GM12878 (cell line): ENCODE measurements around the gene FAM181B. TPM values are rescaled to one million over a fixed set of nuclear protein-coding genes. Genes with fewer than 3 reads are reported as not detected.
"Not testable (repeated sequence)": the region's sequence is repeated elsewhere in the genome, so short reads cannot be mapped to it uniquely, and the experiment has no call there.

Source experiments
- ATAC-seq: fragments of 200-7000 bp; cut with Tn5 transposase; 3 replicates; pipeline ENCODE4 v1.9.1; 2020; ENCODE audit warnings: mild to moderate bottlenecking, moderate library complexity
- BruUV-seq: library from RNA; stranded (reverse); fragments of 400-500 nt; replicated peaks from 2 replicates; lab custom pipeline; 2021; lab: Mats Ljungman, UMichigan
- CTCF ChIA-PET: fragments of 300-600 bp; sonication (Branson Sonifier 250); formaldehyde crosslinking; extraction: SDS; loops from one replicate; lab custom pipeline; 2021; ENCODE audit warnings: inconsistent platforms; lab: Yijun Ruan, JAX
- POLR2A ChIA-PET: fragments of 350-600 bp; formaldehyde crosslinking; extraction: SDS; loops from one replicate; lab custom pipeline; 2021; ENCODE audit warnings: inconsistent platforms; lab: Charles Lee
- RAD21 ChIA-PET: fragments of 300-600 bp; sonication (Branson Sonifier 250); formaldehyde crosslinking; loops from one replicate; lab custom pipeline; 2023; ENCODE audit warnings: antibody characterized with exemption; ENCODE audit not compliant: unreplicated experiment; lab: Charles Lee
- SMC1A ChIA-PET: fragments of 300-600 bp; sonication (Branson Sonifier 250); formaldehyde crosslinking; loops from one replicate; lab custom pipeline; 2023; ENCODE audit not compliant: unreplicated experiment, uncharacterized antibody; lab: Charles Lee
- DNase-seq: peaks from one replicate; pipeline ENCODE4 v3.0.0-alpha.2; 2011; ENCODE audit warnings: low read depth, low spot score
- FAIRE-seq: peaks from 3 replicates; lab custom pipeline; 2011; peaks lifted over from hg19 to GRCh38; lab: Jason Lieb, UNC
- H2AFZ ChIP-seq: 2 replicates; pipeline ENCODE4 v1.6.0; 2011; ENCODE audit warnings: low read depth, low read length, control low read depth; ENCODE audit not compliant: control insufficient read depth
- H3K27ac ChIP-seq: 2 replicates; pipeline ENCODE4 v1.5.1; 2011; ENCODE audit warnings: control low read depth; ENCODE audit not compliant: control insufficient read depth, insufficient read depth
- H3K27me3 ChIP-seq, 2 experiments: replicated peaks in 1 of 2; 2 replicates each; pipeline versions ENCODE4 v1.6.0 to v1.6.1; 2011; ENCODE audit warnings: low read length in 1 of 2; ENCODE audit not compliant: control insufficient read depth in 2 of 2, insufficient read depth in 2 of 2
- H3K36me3 ChIP-seq, 2 experiments: 2 replicates each; pipeline ENCODE4 v1.5.1; 2011; ENCODE audit warnings: low read length in 1 of 2; ENCODE audit not compliant: control insufficient read depth in 2 of 2, insufficient read depth in 2 of 2
- H3K4me1 ChIP-seq: 2 replicates; pipeline ENCODE4 v1.6.1; 2011; ENCODE audit warnings: mild to moderate bottlenecking, low read length, moderate library complexity, mixed read lengths; ENCODE audit not compliant: control insufficient read depth, insufficient read depth
- H3K4me2 ChIP-seq: 2 replicates; pipeline ENCODE4 v1.6.0; 2011; ENCODE audit warnings: control low read depth; ENCODE audit not compliant: control insufficient read depth, insufficient read depth
- H3K4me3 ChIP-seq: fragments of 200-600 bp; sonication (generic); 2 replicates; pipeline ENCODE4 v1.5.1; 2016
- H3K79me2 ChIP-seq: 2 replicates; pipeline ENCODE4 v1.6.0; 2011; ENCODE audit warnings: low read length; ENCODE audit not compliant: control insufficient read depth, insufficient read depth
- H3K9ac ChIP-seq: 2 replicates; pipeline ENCODE4 v1.8.0; 2011; ENCODE audit warnings: low read length, control low read depth, mixed read lengths; ENCODE audit not compliant: control insufficient read depth, insufficient read depth
- H3K9me3 ChIP-seq: replicated peaks from 3 replicates; pipeline ENCODE4 v1.5.1; 2011; ENCODE audit warnings: mild to moderate bottlenecking, low read length; ENCODE audit not compliant: control insufficient read depth, insufficient read depth
- H4K20me1 ChIP-seq: 2 replicates; pipeline ENCODE4 v1.6.0; 2011; ENCODE audit not compliant: control insufficient read depth, insufficient read depth
- E2F8 ChIP-seq: fragments of 450-650 bp; IDR thresholded peaks from 2 replicates; pipeline ENCODE4 v1.6.1; 2018; ENCODE audit warnings: mild to moderate bottlenecking, low read depth, moderate library complexity; ENCODE audit not compliant: partially characterized antibody
- IRF3 ChIP-seq: fragments of 450-650 bp; IDR thresholded peaks from 2 replicates; pipeline ENCODE4 v1.6.1; 2014; ENCODE audit warnings: mild to moderate bottlenecking
- JUND ChIP-seq: IDR thresholded peaks from 2 replicates; pipeline ENCODE4 v1.6.1; 2012; ENCODE audit warnings: low read depth, mild to moderate bottlenecking, low read length, improper control_type of control experiment, moderate library complexity
- SIN3A ChIP-seq: IDR thresholded peaks from 2 replicates; pipeline ENCODE4 v1.6.1; 2012; ENCODE audit warnings: low read depth, low read length, improper control_type of control experiment
- SREBF2 ChIP-seq: IDR thresholded peaks from 2 replicates; pipeline ENCODE4 v1.6.1; 2012; ENCODE audit warnings: mild to moderate bottlenecking, low read length
- TCF3 ChIP-seq: IDR thresholded peaks from 2 replicates; pipeline ENCODE4 v1.6.1; 2012; ENCODE audit warnings: low read depth, mild to moderate bottlenecking, low read length, borderline replicate concordance; ENCODE audit not compliant: insufficient read depth
- WGBS: methylation state at CpG from one replicate; pipeline ENCODE4 v1.1.6; 2016; ENCODE audit warnings: low lambda C conversion rate; ENCODE audit not compliant: insufficient replicate concordance, insufficient coverage; ENCODE audit errors: missing lambda C conversion rate; 5-methylcytosine and 5-hydroxymethylcytosine counted together
- in situ Hi-C: fragments of 300-500 bp; cut with MboI; formaldehyde crosslinking; loops from 9 replicates; pipeline ENCODE4 v1.14.3; 2018; ENCODE audit warnings: mixed read lengths
- intact Hi-C: fragments of 100-400 bp; cut with micrococcal nuclease; formaldehyde crosslinking; loops from one replicate; pipeline ENCODE4 v1.14.2; 2022; ENCODE audit not compliant: unreplicated experiment
- polyA plus RNA-seq, 11 experiments: library from polyadenylated mRNA; depleted of rRNA in 4 of 11; unstranded in 6 of 11; stranded (reverse) in 5 of 11; fragments of >200 nt; fragmentation: Nextera tagmentation in 4 of 11; fragmentation: Illumina TruSeq in 1 of 11; extraction: Ambion mirVana in 4 of 11; extraction: Trizol in 1 of 11; gene quantifications; 1 replicate in 1 of 11; 2 replicates in 10 of 11; pipeline versions ENCODE4 v1.2.1 to v1.2.3, GENCODE V29; 2011 to 2016; ENCODE audit warnings: inconsistent platforms in 2 of 11, missing spikeins in 2 of 11, low read depth in 1 of 11
- total RNA-seq, 4 experiments: library from RNA; depleted of rRNA in 3 of 4; stranded (reverse); fragments of >200 nt in 3 of 4; fragmentation: Illumina TruSeq in 1 of 4; extraction: Trizol in 1 of 4; gene quantifications; 2 replicates each; pipeline versions ENCODE4 v1.2.1 to v1.2.3, GENCODE V29; 2013 to 2021

FAM181B gene
- total and polyA plus RNA-seq, 10 of the 15 experiments (the other 5 are each of a cell fraction or from before 2014, with no cell fraction given), result not detected

GRCh38 chr11:82692981-82693380 is 40.7 kb downstream of the FAM181B start:
- peaks cover 2% of the 10 kb centered on the region; the same call in 1 of the 2 replicates for H3K79me2 ChIP-seq
- H3K9me3 ChIP-seq, result no peaks in the 10 kb centered on the region
- DNase-seq (no peak), ATAC-seq (no peak), FAIRE-seq (no peak)
- no peaks in the 10 kb centered on the region for H3K4me1 ChIP-seq
- no peaks in the 10 kb centered on the region for H3K36me3 ChIP-seq
- H3K27me3 ChIP-seq, result no peaks in the 10 kb centered on the region; a peak in 1 of 4 replicates
- H4K20me1 ChIP-seq, result no peaks in the 10 kb centered on the region
- ChIA-PET CTCF (no interaction called here), SMC1A (no interaction called here), RAD21 (no interaction called here), POLR2A (no interaction called here)
- H2AFZ ChIP-seq, result no peak overlapping the region
- H3K9ac ChIP-seq, result no peak overlapping the region
- no peak overlapping the region for H3K27ac ChIP-seq
- BruUV-seq, result no TSS peak
- in situ Hi-C loops, result loop anchor here (10.0 kb wide), 1 partner anchor 1048 kb away; no protein-coding TSS in a partner anchor
- no peak for TF ChIP-seq E2F8
- no peak for TF ChIP-seq IRF3
- TF ChIP-seq TCF3, result no peak
- TF ChIP-seq JUND, result no peak
- TF ChIP-seq SIN3A, result no peak
- TF ChIP-seq SREBF2, result no peak
- H3K4me3 ChIP-seq, result no peak overlapping the region
- no peak overlapping the region for H3K4me2 ChIP-seq
- intact Hi-C loops, result no loop called here

DNA sequence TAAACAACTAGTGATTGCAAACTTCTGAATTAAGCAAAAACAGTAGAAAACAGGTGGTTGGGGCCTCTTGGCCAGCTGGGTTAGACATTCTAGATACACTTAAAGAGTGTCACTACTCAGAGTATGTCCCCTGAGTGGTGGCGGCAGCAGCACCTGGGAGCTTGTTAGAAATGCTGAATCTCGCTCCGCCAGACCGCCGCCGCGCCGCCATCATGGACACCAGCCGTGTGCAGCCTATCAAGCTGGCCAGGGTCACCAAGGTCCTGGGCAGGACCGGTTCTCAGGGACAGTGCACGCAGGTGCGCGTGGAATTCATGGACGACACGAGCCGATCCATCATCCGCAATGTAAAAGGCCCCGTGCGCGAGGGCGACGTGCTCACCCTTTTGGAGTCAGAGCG is 44.3 kb downstream of the FAM181B start:
- H3K9ac ChIP-seq, H3K4me2 ChIP-seq, intact Hi-C loops, FAIRE-seq, POLR2A ChIA-PET, DNase-seq, H3K27me3 ChIP-seq, BruUV-seq, H3K27ac ChIP-seq, ATAC-seq, H3K4me1 ChIP-seq, SMC1A ChIA-PET, H3K4me3 ChIP-seq, H3K36me3 ChIP-seq, H3K79me2 ChIP-seq, H4K20me1 ChIP-seq, H2AFZ ChIP-seq, in situ Hi-C loops, RAD21 ChIA-PET, H3K9me3 ChIP-seq: not testable (repeated sequence)
- WGBS, result 95% methylated on average over 14 of the region's 23 CpGs
- CTCF ChIA-PET, result interaction anchor here (0.9 kb wide), 1 partner anchor 12 kb away, joined by 4 read pairs; no protein-coding TSS in a partner anchor
